ENCODE results near the gene R3HDM1. TPM values are rescaled to one million over a fixed set of nuclear protein-coding genes. Genes with fewer than 3 reads are reported as not detected.

R3HDM1 gene
- total and polyA plus RNA-seq, 3 donors from 2014 or later = 50.7 to 106 (median 82.1) TPM

GRCh38 chr2:135664623-135665068 lies 133.4 kb downstream of the R3HDM1 start:
- Histone ChIP-seq H3K27me3 (no peaks in the 10 kb centered on the region), H3K27ac (no peak overlapping the region), H3K4me3 (no peak overlapping the region), H3K4me1 (no peaks in the 10 kb centered on the region), H3K9me3 (no peaks in the 10 kb centered on the region), H3K36me3 (ENCODE audit: low read depth, missing control alignments) (no peaks in the 10 kb centered on the region)
- intact Hi-C loops (cut with DNase I; ENCODE audit: low total_unique reads) = no loop called here
- DNase-seq = no peak
- no peak for TF ChIP-seq POLR2A (IDR thresholded peaks at IDR 0.05)
- TF ChIP-seq CTCF (IDR thresholded peaks at IDR 0.05) = no peak

GRCh38 chr2:135667045-135667444 lies 135.8 kb downstream of the R3HDM1 start:
- TF ChIP-seq POLR2A (IDR thresholded peaks at IDR 0.05) (no peak), CTCF (IDR thresholded peaks at IDR 0.05) (no peak)

GRCh38 chr2:135674453-135674852 lies 143.2 kb downstream of the R3HDM1 start:
- Histone ChIP-seq H3K27me3 (no peaks in the 10 kb centered on the region), H3K4me3 (no peak overlapping the region), H3K27ac (no peak overlapping the region), H3K36me3 (ENCODE audit: low read depth, missing control alignments) (no peaks in the 10 kb centered on the region), H3K4me1 (no peaks in the 10 kb centered on the region), H3K9me3 (no peaks in the 10 kb centered on the region)
- intact Hi-C loops (cut with DNase I; ENCODE audit: low total_unique reads) = no loop called here
- no peak for TF ChIP-seq POLR2A (IDR thresholded peaks at IDR 0.05)
- no peak for TF ChIP-seq CTCF (IDR thresholded peaks at IDR 0.05)
- WGBS, 2 donors = 65 to 83% methylated on average over 1 of the region's 1 CpG
- no peak for DNase-seq

More at GRCh38 chr2:135667045-135667444, 135.8 kb downstream of the R3HDM1 start:
- intact Hi-C loops (cut with DNase I; ENCODE audit: low total_unique reads) = no loop called here
- Histone ChIP-seq H3K9me3 (no peaks in the 10 kb centered on the region), H3K27me3 (no peaks in the 10 kb centered on the region), H3K4me3 (no peak overlapping the region), H3K4me1 (no peaks in the 10 kb centered on the region), H3K27ac (no peak overlapping the region), H3K36me3 (ENCODE audit: low read depth, missing control alignments) (no peaks in the 10 kb centered on the region)
- DNase-seq = no peak

- no peaks in the 10 kb centered on the region for H3K27me3 ChIP-seq
- no peaks in the 10 kb centered on the region for H3K36me3 ChIP-seq (ENCODE audit: low read depth, missing control alignments)
- TF ChIP-seq POLR2A (IDR thresholded peaks at IDR 0.05) (no peak), CTCF (IDR thresholded peaks at IDR 0.05) (no peak)
- H3K4me3 ChIP-seq = no peak overlapping the region
- intact Hi-C loops (cut with DNase I; ENCODE audit: low total_unique reads) = no loop called here
- no peak for DNase-seq
- no peaks in the 10 kb centered on the region for H3K9me3 ChIP-seq
- WGBS, 2 donors = 92 to 93% methylated on average over 3 of the region's 3 CpGs
- no peak overlapping the region for H3K27ac ChIP-seq
- H3K4me1 ChIP-seq = no peaks in the 10 kb centered on the region
These were observed 144.7 kb downstream of the R3HDM1 start for GRCh38 chr2:135676031-135676430.

DNA sequence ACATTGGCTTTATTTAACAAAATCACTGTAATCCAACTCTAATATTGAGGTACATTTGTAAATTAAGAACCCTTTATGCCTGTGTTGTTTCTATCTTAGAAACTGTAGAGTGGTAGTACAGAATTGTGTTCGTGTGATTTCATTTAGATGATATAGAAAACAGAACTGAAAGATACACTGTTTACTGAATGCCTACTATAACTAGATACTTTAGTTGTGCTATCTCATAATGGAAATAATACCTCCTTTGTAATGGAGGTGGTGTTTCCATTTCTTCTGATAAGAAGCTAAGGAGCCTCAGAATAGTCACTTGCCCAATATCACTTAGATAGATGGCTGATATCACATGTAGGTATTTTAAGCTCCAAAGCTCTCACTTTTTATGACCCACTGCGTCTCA lies 147.8 kb downstream of the R3HDM1 start:
- no peak for TF ChIP-seq POLR2A (IDR thresholded peaks at IDR 0.05)
- no peak for TF ChIP-seq CTCF (IDR thresholded peaks at IDR 0.05)
- H3K4me1 ChIP-seq = no peaks in the 10 kb centered on the region
- no peaks in the 10 kb centered on the region for H3K36me3 ChIP-seq (ENCODE audit: low read depth, missing control alignments)
- no peaks in the 10 kb centered on the region for H3K27me3 ChIP-seq
- no peak for DNase-seq
- whole genome bisulfite sequencing, 2 donors = 72 to 80% methylated on average over 2 of the region's 2 CpGs
- no peak overlapping the region for H3K4me3 ChIP-seq
- H3K9me3 ChIP-seq = no peaks in the 10 kb centered on the region
- intact Hi-C loops (cut with DNase I; ENCODE audit: low total_unique reads) = no loop called here
- H3K27ac ChIP-seq = peak overlapping the region in 1 of 2 donors; percentile 55
